ENCODE data around the gene STXBP6.

DNA sequence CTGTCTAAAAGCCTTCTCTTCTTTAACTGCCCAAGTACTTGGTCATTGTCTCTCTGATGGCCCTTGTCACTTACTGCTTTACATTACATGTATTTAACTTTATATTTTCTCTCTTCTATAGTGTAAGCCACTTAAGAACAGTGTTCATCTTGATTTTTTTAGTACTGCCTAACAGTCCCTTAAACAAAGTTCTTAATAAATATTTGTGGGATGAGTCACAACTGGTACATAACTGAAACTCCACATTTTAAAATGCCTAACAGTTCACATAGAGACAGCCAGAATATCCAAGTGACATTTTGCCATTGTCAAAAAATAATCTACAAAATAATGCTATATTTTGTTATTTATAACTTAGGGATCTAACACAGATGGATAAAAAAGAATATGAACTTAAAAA, 146.6 kb downstream of the STXBP6 start:
- TF ChIP-seq POLR2A (IDR thresholded peaks at IDR 0.05) = no peak
- no peak for TF ChIP-seq CTCF (IDR thresholded peaks at IDR 0.05)
